Lower leg skin (tissue), 4 donors: Measurements from ENCODE around the gene POLDIP3. TPM values are rescaled to one million over a fixed set of nuclear protein-coding genes. Genes with fewer than 3 reads are reported as not detected.

ENCODE experiments used
- DNase-seq, 2 donors: peaks; one replicate each; pipeline ENCODE4 v3.0.0-alpha.2; 2019; ENCODE audit warnings: low spot score in 2 of 2
- H3K4me3 ChIP-seq: fragments of 200-600 bp; sonication (generic); 2 replicates; pipeline ENCODE4 v1.5.1; 2017; ENCODE audit warnings: mild to moderate bottlenecking, low read depth; ENCODE audit not compliant: poor library complexity, severe bottlenecking
- POLR2A ChIP-seq, 2 donors: fragments of 450-650 bp; IDR thresholded peaks; one replicate each; pipeline ENCODE4 v1.6.1; 2016 to 2017; ENCODE audit warnings: antibody characterized with exemption in 2 of 2, mild to moderate bottlenecking in 1 of 2, moderate library complexity in 1 of 2
- WGBS, 2 donors: methylation state at CpG; one replicate each; pipeline ENCODE4 v1.1.5; 2018; 5-methylcytosine and 5-hydroxymethylcytosine counted together
- intact Hi-C: fragments of 100-400 bp; cut with DNase I; formaldehyde crosslinking; loops from one replicate; pipeline ENCODE4 v1.15.0; 2023; ENCODE audit warnings: low total_unique reads
- total RNA-seq, 4 donors: library from RNA; depleted of rRNA; stranded (reverse); fragments of >200 nt; gene quantifications; one replicate each; pipeline ENCODE4 v1.1.0, GENCODE V29; 2016
- TF ChIP-seq, protein P1 (sequence below), 3 donors: fragments of 450-650 bp; IDR thresholded peaks; one replicate each; pipeline ENCODE4 v1.5.1; 2016; ENCODE audit warnings: antibody characterized with exemption in 3 of 3, mild to moderate bottlenecking in 3 of 3, moderate library complexity in 2 of 3

Gene POLDIP3
- total RNA-seq, 4 donors from 2014 or later, result 29.6 to 41.8 (median 40.8) TPM

DNA sequence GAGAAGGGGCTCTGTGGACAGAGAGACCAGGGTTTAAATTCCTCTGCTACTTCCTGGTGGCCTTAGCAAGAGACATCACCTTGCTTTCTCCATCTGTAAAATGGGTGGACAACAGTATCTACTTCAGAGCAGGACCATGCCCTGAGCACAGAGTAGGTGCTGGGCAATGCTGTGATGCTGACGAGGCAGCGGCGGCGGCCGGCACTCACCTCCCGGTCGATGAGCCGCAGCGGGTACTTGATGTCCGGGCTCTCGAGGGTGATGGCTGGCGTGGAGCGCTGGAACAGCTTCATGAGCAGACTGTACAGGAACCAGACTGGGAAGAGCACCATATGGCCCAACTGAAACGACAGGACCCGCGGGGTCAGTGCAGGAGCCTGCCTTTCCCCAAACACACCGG lies 21.8 kb upstream of the POLDIP3 start:
- whole genome bisulfite sequencing, 2 donors, result 96 to 97% methylated on average over 17 of the region's 17 CpGs

GRCh38 chr22:42635531-42635930 lies 20.8 kb upstream of the POLDIP3 start:
- DNase-seq, result peak; percentile 89 to 97
- 14% methylated on average over 3 of the region's 3 CpGs for WGBS, 2 donors
- TF ChIP-seq POLR2A (IDR thresholded peaks at IDR 0.05), result no peak
- TF ChIP-seq, protein P1, sequence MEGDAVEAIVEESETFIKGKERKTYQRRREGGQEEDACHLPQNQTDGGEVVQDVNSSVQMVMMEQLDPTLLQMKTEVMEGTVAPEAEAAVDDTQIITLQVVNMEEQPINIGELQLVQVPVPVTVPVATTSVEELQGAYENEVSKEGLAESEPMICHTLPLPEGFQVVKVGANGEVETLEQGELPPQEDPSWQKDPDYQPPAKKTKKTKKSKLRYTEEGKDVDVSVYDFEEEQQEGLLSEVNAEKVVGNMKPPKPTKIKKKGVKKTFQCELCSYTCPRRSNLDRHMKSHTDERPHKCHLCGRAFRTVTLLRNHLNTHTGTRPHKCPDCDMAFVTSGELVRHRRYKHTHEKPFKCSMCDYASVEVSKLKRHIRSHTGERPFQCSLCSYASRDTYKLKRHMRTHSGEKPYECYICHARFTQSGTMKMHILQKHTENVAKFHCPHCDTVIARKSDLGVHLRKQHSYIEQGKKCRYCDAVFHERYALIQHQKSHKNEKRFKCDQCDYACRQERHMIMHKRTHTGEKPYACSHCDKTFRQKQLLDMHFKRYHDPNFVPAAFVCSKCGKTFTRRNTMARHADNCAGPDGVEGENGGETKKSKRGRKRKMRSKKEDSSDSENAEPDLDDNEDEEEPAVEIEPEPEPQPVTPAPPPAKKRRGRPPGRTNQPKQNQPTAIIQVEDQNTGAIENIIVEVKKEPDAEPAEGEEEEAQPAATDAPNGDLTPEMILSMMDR (IDR thresholded peaks at IDR 0.05), result no peak
- H3K4me3 ChIP-seq, result no peak overlapping the region
- intact Hi-C loops, result no loop called here

More for the DNA sequence above, 21.8 kb upstream of the POLDIP3 start:
- no peak for DNase-seq
- no peak for TF ChIP-seq POLR2A (IDR thresholded peaks at IDR 0.05)
- TF ChIP-seq, protein P1 (IDR thresholded peaks at IDR 0.05), result no peak
- no peak overlapping the region for H3K4me3 ChIP-seq
- intact Hi-C loops, result no loop called here

- H3K4me3 ChIP-seq, result no peak overlapping the region
- 92 to 94% methylated on average over 9 of the region's 9 CpGs for WGBS, 2 donors
- TF ChIP-seq POLR2A (IDR thresholded peaks at IDR 0.05), result no peak
- TF ChIP-seq, protein P1 (IDR thresholded peaks at IDR 0.05), result no peak
- intact Hi-C loops, result no loop called here
- DNase-seq, result no peak
These were observed 18.3 kb upstream of the POLDIP3 start for GRCh38 chr22:42633013-42633412.

GRCh38 chr22:42632096-42632495 lies 17.4 kb upstream of the POLDIP3 start:
- no peak overlapping the region for H3K4me3 ChIP-seq
- TF ChIP-seq, protein P1 (IDR thresholded peaks at IDR 0.05), result no peak
- TF ChIP-seq POLR2A (IDR thresholded peaks at IDR 0.05), result no peak
- 64 to 70% methylated on average over 13 of the region's 13 CpGs for WGBS, 2 donors
- intact Hi-C loops, result no loop called here
- no peak for DNase-seq

DNA sequence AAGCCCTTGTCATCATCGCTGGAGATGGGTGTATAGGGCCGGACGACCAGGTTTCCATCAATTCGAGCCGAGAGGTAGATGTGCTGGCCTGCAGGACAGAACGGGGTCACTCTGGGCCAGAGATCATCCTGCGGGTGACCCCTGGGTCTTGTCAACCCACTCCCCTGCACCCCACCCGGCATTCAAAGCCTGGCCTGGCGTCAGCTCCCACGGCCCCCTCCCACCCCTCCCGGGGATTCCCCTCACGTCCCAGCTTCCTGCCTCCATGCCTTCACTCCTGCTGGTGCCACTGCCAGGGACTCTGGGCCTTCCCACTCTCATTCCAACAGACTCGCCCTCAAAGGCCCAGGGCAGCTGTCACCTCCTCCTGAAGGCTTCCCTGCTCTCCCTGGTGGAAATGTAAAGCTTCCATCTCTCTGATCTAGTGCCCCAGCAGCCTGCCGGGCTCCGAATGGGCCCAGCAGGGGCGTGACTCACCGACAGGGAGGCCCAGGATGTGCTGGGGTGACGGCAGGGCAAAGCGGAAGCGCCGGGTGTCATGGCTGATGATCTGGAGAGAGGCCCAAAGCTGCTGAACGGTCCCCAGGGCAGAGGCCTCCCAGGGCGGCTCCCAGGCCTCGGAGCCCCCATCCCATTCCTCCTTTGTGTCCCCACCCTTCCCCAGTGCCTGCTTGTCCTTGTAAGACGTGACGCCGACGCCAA lies 16.4 kb upstream of the POLDIP3 start:
- intact Hi-C loops, result no loop called here
- WGBS, 2 donors, result 65 to 75% methylated on average over 25 to 28 of the region's 28 CpGs
- H3K4me3 ChIP-seq, result no peak overlapping the region
- TF ChIP-seq, protein P1 (IDR thresholded peaks at IDR 0.05), result no peak
- no peak for TF ChIP-seq POLR2A (IDR thresholded peaks at IDR 0.05)
- no peak for DNase-seq

GRCh38 chr22:42630211-42630610 lies 15.5 kb upstream of the POLDIP3 start:
- TF ChIP-seq, protein P1 (IDR thresholded peaks at IDR 0.05), result no peak
- TF ChIP-seq POLR2A (IDR thresholded peaks at IDR 0.05), result no peak
- DNase-seq, result no peak
- intact Hi-C loops, result no loop called here
- H3K4me3 ChIP-seq, result no peak overlapping the region
- WGBS, 2 donors, result 97 to 98% methylated on average over 10 to 18 of the region's 18 CpGs
